Measurements from ENCODE around the gene KIF5C. TPM values are rescaled to one million over a fixed set of nuclear protein-coding genes. Genes with fewer than 3 reads are reported as not detected.

The KIF5C gene
- total RNA-seq, 1 donor from 2014 or later: 38.9 TPM

DNA sequence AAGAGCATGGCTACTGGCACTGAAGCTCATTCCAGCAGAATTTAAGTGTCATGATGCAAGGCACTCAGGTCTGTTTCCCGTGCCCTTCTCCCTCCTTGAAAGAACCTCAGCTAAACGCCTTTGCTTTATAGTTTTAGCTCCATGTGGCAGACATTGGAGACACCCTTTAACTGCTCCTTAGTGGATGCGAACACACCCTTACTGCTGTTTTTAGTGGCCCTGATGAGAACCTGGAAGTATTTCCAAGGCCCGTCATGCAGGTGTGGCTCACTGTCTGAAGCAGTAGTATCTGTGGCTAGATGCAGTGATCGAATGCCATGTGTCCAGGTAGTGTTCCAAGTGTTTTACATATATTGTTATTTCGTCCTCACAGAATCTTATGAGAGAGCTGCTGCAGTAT is 28.3 kb downstream of the KIF5C start:
- Mint-ChIP-seq H3K36me3 (peaks cover 16% of the 10 kb centered on the region), H3K27ac (no peak overlapping the region), H3K27me3 (no peaks in the 10 kb centered on the region), H3K4me1 (ENCODE audit: unreplicated experiment) (peaks cover 51% of the 10 kb centered on the region), H3K4me3 (no peak overlapping the region), H3K9me3 (peaks cover 4% of the 10 kb centered on the region)
- TF ChIP-seq, protein P1, sequence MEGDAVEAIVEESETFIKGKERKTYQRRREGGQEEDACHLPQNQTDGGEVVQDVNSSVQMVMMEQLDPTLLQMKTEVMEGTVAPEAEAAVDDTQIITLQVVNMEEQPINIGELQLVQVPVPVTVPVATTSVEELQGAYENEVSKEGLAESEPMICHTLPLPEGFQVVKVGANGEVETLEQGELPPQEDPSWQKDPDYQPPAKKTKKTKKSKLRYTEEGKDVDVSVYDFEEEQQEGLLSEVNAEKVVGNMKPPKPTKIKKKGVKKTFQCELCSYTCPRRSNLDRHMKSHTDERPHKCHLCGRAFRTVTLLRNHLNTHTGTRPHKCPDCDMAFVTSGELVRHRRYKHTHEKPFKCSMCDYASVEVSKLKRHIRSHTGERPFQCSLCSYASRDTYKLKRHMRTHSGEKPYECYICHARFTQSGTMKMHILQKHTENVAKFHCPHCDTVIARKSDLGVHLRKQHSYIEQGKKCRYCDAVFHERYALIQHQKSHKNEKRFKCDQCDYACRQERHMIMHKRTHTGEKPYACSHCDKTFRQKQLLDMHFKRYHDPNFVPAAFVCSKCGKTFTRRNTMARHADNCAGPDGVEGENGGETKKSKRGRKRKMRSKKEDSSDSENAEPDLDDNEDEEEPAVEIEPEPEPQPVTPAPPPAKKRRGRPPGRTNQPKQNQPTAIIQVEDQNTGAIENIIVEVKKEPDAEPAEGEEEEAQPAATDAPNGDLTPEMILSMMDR (conservative IDR thresholded peaks at IDR 0.05): no peak
- no peak for DNase-seq (ENCODE audit: extremely low spot score, unreplicated experiment)

DNA sequence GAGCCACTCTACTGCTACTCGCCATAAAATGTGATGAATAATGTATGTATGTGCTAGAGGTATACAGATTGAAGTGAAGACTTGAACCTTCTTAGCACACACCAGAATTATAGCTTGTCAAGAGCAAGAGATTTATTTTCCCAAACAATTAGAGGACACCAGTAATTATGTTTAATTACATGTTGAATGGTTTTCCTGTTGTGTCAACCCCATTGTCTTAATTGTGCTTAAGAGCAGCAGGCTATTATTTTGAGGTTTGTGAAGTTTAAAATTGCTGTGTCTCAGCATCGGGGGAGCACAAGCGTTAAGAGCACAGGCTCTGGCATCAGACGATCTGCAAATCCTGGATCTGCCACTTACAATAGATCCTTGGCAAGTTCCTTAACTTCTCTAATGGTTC is 29.0 kb downstream of the KIF5C start:
- Mint-ChIP-seq H3K27me3 (no peaks in the 10 kb centered on the region), H3K4me3 (no peak overlapping the region), H3K27ac (no peak overlapping the region), H3K4me1 (ENCODE audit: unreplicated experiment) (peaks cover 54% of the 10 kb centered on the region), H3K9me3 (peaks cover 4% of the 10 kb centered on the region), H3K36me3 (peaks cover 16% of the 10 kb centered on the region)
- no peak for DNase-seq (ENCODE audit: extremely low spot score, unreplicated experiment)
- TF ChIP-seq, protein P1 (conservative IDR thresholded peaks at IDR 0.05): no peak

DNA sequence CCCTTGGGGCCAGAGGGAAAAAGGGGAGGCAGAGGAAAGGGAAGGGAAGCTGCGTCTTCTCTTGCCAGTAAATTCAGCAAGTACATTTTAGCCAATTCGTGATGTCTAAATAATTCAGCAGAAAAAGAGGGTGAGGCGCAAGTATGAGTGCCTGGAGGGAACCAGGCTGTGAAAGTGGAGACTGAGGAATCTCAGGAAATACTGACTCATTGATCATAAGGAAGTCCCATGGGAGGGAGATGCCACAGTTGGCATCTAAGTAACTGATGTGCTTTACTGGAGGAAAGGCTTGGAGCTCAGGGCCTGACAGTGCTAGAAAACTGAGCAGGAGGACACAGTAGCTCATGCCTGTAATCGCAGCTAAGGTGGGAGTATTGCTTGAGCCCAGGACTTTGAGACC is 31.1 kb downstream of the KIF5C start:
- Mint-ChIP-seq H3K4me1 (ENCODE audit: unreplicated experiment) (peaks cover 46% of the 10 kb centered on the region), H3K4me3 (no peak overlapping the region), H3K27ac (no peak overlapping the region), H3K27me3 (no peaks in the 10 kb centered on the region), H3K9me3 (peaks cover 4% of the 10 kb centered on the region), H3K36me3 (peaks cover 13% of the 10 kb centered on the region)
- TF ChIP-seq, protein P1 (conservative IDR thresholded peaks at IDR 0.05): no peak
- DNase-seq (ENCODE audit: extremely low spot score, unreplicated experiment): no peak

DNA sequence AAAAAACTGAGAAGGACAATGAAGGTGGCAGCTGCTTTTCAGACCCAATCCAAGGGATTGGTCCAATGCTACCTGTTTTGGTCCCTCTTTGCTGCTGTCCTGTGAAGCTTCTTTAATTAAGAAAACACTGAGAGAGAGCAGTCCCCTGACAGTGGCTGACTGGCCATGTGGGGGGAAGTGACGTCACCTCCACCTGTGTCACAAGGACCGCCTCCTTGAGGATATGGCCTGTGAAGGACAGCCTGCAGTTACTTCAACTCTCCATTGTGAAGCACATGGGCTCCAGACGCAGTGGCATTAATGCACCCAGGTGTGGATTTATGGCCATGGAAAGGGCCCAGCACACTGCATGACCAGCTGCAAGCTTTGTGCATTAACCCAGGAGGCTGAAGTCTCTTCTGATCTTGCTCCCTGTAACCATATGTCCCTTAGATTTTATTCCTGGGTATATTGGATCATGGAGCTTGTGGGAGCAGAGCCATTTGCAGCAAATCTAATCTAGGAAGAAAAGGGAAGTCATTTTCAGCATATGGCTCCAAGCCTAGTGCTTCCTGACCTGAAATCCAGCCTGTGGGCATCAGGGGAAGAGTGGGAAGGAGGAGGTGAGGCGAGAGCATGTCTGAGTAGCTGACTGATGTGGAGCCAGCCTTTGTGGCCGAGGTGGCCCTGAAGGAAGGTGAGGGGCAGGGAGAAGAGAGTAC is 32.2 kb downstream of the KIF5C start:
- no peak overlapping the region for H3K27ac Mint-ChIP-seq
- TF ChIP-seq, protein P1 (conservative IDR thresholded peaks at IDR 0.05): no peak

DNA sequence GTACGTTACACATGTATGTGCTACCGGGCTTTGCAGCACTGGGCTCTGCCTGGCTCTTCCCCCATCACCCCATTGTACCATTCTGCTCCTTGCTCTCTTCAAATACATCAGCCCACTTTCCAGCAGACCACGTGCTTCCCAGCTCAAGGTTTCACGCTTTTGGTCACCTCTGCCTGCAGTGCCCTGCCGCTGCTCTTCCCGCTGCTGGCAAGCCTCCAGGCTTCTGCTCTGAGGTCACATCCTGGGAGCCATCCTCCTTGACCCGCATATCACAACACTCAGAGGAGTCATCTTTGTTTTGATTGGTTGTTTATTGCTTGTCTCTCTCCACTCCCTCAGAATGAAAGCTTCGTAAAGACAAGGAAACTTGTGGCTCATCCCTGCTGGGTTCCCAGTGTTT is 34.1 kb downstream of the KIF5C start:
- H3K36me3 Mint-ChIP-seq: peaks cover 9% of the 10 kb centered on the region
- H3K4me1 Mint-ChIP-seq (ENCODE audit: unreplicated experiment): peaks cover 34% of the 10 kb centered on the region
- H3K9me3 Mint-ChIP-seq: peaks cover 4% of the 10 kb centered on the region
- no peak for DNase-seq (ENCODE audit: extremely low spot score, unreplicated experiment)
- H3K27ac Mint-ChIP-seq: no peak overlapping the region
- no peak overlapping the region for H3K4me3 Mint-ChIP-seq
- TF ChIP-seq, protein P1 (conservative IDR thresholded peaks at IDR 0.05): no peak
- H3K27me3 Mint-ChIP-seq: no peaks in the 10 kb centered on the region

More for the DNA sequence above, 32.2 kb downstream of the KIF5C start:
- no peaks in the 10 kb centered on the region for H3K27me3 Mint-ChIP-seq
- H3K36me3 Mint-ChIP-seq: peaks cover 13% of the 10 kb centered on the region
- H3K9me3 Mint-ChIP-seq: peaks cover 4% of the 10 kb centered on the region
- no peak for DNase-seq (ENCODE audit: extremely low spot score, unreplicated experiment)
- H3K4me1 Mint-ChIP-seq (ENCODE audit: unreplicated experiment): peaks cover 47% of the 10 kb centered on the region
- H3K4me3 Mint-ChIP-seq: no peak overlapping the region
